ENCODE results near the gene ZBTB17. TPM values are rescaled to one million over a fixed set of nuclear protein-coding genes. Genes with fewer than 3 reads are reported as not detected.
"Not testable (repeated sequence)": the region's sequence is repeated elsewhere in the genome, so short reads cannot be mapped to it uniquely, and the experiment has no call there.

Gene ZBTB17
- total RNA-seq, 1 donor from 2014 or later = 155 TPM

GRCh38 chr1:16009030-16009460, 33.1 kb upstream of the ZBTB17 start:
- Histone ChIP-seq H3K36me3 (no peaks in the 10 kb centered on the region), H3K4me1 (peaks cover 8 to 17% of the 10 kb centered on the region in 2 donors), H3K4me3 (no peak overlapping the region), H3K9me3 (no peaks in the 10 kb centered on the region), H3K27me3 (no peaks in the 10 kb centered on the region), H3K27ac (no peak overlapping the region)
- intact Hi-C loops (cut with DNase I) = loop anchor here (1.0 kb wide), 2 partner anchors 23 to 47 kb away; no protein-coding TSS in a partner anchor
- DNase-seq (ENCODE audit: low spot score in 2 of 2) = peak in 1 of 2 donors; percentile 89
- peak; percentile 97 to 98 (median 98) for TF ChIP-seq CTCF (IDR thresholded peaks at IDR 0.05)

- intact Hi-C loops (cut with DNase I) = no loop called here
- Histone ChIP-seq H3K36me3 (no peaks in the 10 kb centered on the region), H3K9me3 (no peaks in the 10 kb centered on the region), H3K27ac (no peak overlapping the region), H3K4me1 (peaks cover 4 to 6% of the 10 kb centered on the region in 2 donors), H3K4me3 (no peak overlapping the region), H3K27me3 (no peaks in the 10 kb centered on the region)
- no peak for DNase-seq (ENCODE audit: low spot score in 2 of 2)
- TF ChIP-seq CTCF (IDR thresholded peaks at IDR 0.05) = no peak
These were observed 31.9 kb upstream of the ZBTB17 start for GRCh38 chr1:16007671-16008341.

- no peaks in the 10 kb centered on the region for H3K9me3 ChIP-seq
- intact Hi-C loops (cut with DNase I) = no loop called here
These were observed 30.9 kb upstream of the ZBTB17 start for GRCh38 chr1:16006552-16007485.

GRCh38 chr1:16006010-16006409, 30.1 kb upstream of the ZBTB17 start:
- no peaks in the 10 kb centered on the region for H3K27me3 ChIP-seq
- no peaks in the 10 kb centered on the region for H3K36me3 ChIP-seq
- no peaks in the 10 kb centered on the region for H3K9me3 ChIP-seq
- no peak overlapping the region for H3K27ac ChIP-seq
- intact Hi-C loops (cut with DNase I) = no loop called here
- H3K4me1 ChIP-seq = no peaks in the 10 kb centered on the region
- DNase-seq (ENCODE audit: low spot score in 2 of 2) = no peak
- no peak overlapping the region for H3K4me3 ChIP-seq
- no peak for TF ChIP-seq CTCF (IDR thresholded peaks at IDR 0.05)

More at GRCh38 chr1:16006552-16007485, 30.9 kb upstream of the ZBTB17 start:
- TF ChIP-seq CTCF (IDR thresholded peaks at IDR 0.05) = no peak
- no peaks in the 10 kb centered on the region for H3K27me3 ChIP-seq
- no peak for DNase-seq (ENCODE audit: low spot score in 2 of 2)
- no peak overlapping the region for H3K4me3 ChIP-seq
- no peaks in the 10 kb centered on the region for H3K36me3 ChIP-seq
- no peak overlapping the region for H3K27ac ChIP-seq
- no peaks in the 10 kb centered on the region for H3K4me1 ChIP-seq

GRCh38 chr1:16005597-16005996, 29.7 kb upstream of the ZBTB17 start:
- Histone ChIP-seq H3K9me3 (no peaks in the 10 kb centered on the region), H3K4me1 (no peaks in the 10 kb centered on the region), H3K36me3 (no peaks in the 10 kb centered on the region), H3K27me3 (no peaks in the 10 kb centered on the region), H3K4me3 (no peak overlapping the region), H3K27ac (no peak overlapping the region)
- intact Hi-C loops (cut with DNase I) = no loop called here
- no peak for TF ChIP-seq CTCF (IDR thresholded peaks at IDR 0.05)
- no peak for DNase-seq (ENCODE audit: low spot score in 2 of 2)

GRCh38 chr1:16001274-16001673, 25.4 kb upstream of the ZBTB17 start:
- H3K9me3 ChIP-seq; H3K4me1 ChIP-seq; DNase-seq (ENCODE audit: low spot score in 2 of 2); H3K36me3 ChIP-seq; intact Hi-C loops (cut with DNase I); H3K27ac ChIP-seq; H3K27me3 ChIP-seq; H3K4me3 ChIP-seq: not testable (repeated sequence)
